Astrocyte of the hippocampus (primary cell): ENCODE measurements around the gene NOS1AP.
A peak's percentile ranks its signal among the peaks of the same experiment; 100 is the strongest.
"Not testable (repeated sequence)": the region's sequence is repeated elsewhere in the genome, so short reads cannot be mapped to it uniquely, and the experiment has no call there.

Experiments
- DNase-seq: peaks from one replicate; pipeline ENCODE4 v3.0.0; 2011; ENCODE audit warnings: low read depth, low spot score

NOS1AP gene

GRCh38 chr1:162069334-162070093 lies at the start of gene NOS1AP:
Gene NOS1AP, plus strand, starts transcription at chr1:162069691. Its CDS starts 487 bp downstream, at chr1:162070178.
- DNase-seq = peak; percentile 91

GRCh38 chr1:162020150-162020549 lies 49.3 kb upstream of the NOS1AP start:
- peak; percentile 31 for DNase-seq

GRCh38 chr1:162021124-162021523 lies 48.4 kb upstream of the NOS1AP start:
- no peak for DNase-seq

DNA sequence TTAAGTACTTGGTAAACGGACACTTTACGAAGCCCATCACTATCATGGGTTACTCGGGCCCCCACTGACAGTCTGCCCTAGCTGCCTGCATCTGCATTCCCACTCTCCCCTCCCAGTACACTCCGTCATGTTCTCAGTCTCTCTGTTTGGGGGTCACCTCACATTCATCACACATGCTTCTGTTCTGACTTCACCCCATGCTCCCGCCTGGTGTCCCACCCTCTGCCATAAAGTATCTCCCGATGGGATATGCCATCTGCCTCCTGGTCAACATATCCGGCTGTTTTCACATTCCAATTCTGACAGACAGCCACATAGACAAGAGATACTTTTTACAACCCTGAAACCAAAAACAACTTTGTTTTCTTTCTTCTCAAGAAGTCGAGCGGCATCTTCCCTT lies 46.9 kb upstream of the NOS1AP start:
- DNase-seq = no peak

DNA sequence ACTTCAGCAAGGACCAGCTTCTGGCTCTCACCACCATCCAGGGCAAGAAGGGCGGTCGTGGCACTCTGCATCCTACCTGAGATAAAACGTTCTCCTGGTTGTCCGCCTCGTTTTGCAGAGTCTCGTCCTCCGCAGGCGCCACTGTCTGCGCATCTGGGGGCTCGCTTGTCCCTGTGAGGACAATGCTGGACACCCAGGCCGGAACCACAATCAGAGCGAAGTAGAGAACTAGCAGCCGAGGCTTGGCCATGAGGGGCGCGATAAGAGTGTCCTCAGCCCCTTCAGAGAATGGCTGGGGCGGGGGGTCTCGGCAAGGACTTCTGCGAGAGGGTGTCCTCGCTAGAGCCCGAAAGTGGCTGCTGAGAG lies 46.3 kb upstream of the NOS1AP start:
- DNase-seq = no peak

DNA sequence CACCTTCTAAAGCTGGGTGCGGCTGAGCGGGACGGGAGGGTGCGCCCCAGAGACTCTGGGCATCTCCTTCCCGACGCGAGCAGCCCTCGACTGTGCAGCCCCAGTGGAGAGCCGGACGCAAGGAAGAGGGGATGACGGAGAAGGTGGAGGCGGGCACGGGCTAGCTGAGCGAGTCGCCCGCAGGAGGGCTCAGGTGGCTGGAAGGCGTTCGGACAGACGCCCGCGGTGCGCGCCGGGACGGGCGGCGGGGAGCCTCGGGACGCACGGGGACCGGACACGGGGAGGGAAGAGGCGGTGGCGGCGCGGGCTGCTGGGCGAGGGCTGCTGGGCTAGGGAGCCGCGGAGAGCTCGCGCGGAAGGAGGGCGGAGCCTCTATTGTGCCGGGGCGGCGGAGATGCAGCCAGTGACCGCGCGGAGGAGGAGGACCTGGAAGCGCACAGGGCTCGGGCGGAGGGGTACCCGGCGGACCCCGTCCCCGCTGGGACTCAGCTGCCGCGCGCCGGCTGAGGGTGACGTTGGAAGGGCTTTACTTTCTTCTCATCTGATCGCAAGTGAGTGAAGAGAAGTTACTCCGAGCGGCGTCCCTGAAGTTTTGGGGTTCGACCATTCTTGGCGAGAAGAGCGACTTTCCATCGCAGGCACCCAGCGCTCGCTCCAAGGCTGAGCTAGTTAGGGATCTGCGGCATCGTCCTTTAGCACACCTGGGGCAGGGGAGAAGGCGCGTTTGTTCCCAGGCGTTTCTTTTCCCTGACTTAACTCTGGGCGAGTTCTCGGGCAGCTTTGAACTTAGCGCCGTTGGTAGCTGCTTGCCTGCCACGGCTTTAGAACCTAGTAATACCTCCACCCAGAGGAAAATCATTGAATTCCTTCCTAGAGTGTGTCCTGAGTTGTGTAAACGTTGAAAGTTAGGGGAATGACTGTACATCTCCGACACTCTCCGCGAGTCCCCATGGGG lies 45.7 kb upstream of the NOS1AP start, which contains the start of gene OLFML2B:
Gene OLFML2B, minus strand, starts transcription at position 323 of the 955 bp plus-strand sequence. CDS start 439 bp downstream, outside the sequence.
- peak; percentile 87 for DNase-seq

DNA sequence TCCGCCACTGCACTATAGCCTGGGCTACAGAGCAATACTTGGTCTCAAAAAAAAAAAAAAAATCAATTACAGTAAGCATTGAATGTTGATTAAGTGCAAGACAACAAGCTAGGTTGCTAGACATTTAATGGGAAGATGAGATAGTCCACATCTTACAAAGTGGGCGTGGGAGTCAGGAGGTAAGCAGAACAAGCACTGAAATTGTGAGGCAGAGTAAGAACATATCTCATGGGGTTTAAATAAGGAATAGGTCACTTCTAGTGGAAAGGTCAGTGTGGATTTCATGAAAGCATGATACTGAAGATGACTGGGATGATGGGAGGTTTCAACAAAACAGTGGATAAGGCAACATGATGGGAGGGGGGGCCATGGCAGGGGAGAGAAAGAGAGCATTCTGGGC lies 44.0 kb upstream of the NOS1AP start:
- no peak for DNase-seq

- no peak for DNase-seq
These were observed 42.6 kb upstream of the NOS1AP start for GRCh38 chr1:162026881-162027280.

DNA sequence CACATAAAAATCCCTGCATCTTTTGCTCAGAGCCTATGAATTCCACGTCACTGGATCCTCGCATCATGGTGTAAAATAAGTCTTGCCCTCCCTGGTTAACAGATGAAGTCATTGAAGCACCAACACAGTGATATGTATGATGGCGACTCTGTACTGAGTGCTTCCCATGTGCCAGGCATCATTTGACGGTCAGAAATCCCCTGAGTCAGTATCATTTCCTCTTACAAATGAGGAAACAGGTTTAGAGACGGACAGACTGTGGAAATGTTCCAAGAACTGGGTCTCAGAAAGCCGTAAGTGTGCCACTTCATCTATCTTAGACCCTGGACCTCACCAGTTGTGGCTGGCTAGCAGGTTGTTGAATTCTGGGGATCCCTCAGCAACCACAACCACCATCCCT lies 40.8 kb upstream of the NOS1AP start:
- no peak for DNase-seq

DNA sequence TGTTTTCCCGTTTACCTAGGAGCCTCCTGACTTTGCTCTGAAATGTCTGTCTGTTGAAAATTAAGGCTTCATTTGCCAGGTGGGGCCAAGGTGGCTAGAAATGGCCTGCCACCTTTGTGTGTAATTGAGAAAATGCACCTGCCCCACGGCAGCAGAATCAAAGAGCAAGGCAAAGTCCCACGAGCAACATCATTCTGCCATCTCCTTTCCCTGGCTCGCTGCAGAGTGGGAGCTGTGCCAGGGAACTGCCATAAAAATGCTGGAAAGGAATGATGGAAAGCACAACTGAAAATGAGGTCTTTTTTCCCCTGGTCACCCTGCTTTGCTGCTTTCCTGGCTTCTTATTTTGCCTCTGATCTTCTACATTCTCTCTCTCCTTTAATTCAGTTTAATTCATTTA lies 40.3 kb upstream of the NOS1AP start:
- no peak for DNase-seq

DNA sequence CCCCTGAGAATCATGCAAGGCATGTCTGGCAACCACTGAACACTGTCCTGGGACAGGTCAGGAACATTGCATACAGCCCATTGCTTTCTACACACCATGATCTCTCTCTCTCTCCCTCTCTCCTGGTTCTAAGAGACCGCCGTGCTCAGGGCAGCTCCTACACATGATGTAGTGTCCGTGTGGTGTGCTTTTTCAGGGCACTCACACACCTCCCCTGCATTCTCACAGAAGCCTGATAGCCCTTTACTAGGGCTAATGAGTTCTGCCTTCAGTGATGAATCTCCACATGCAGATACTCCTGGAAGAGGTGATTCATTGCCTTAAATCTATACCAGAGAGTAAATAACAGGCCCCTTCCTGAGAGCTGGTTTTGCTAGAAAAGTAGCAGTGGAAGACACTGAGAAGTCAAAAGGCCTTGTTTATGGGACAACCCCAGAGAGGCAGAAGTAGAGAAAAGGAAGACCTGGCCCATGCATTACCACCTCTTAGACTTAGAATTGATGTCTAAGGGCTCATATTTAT lies 38.7 kb upstream of the NOS1AP start:
- no peak for DNase-seq

- no peak for DNase-seq
These were observed 36.1 kb upstream of the NOS1AP start for GRCh38 chr1:162033428-162033827.

DNA sequence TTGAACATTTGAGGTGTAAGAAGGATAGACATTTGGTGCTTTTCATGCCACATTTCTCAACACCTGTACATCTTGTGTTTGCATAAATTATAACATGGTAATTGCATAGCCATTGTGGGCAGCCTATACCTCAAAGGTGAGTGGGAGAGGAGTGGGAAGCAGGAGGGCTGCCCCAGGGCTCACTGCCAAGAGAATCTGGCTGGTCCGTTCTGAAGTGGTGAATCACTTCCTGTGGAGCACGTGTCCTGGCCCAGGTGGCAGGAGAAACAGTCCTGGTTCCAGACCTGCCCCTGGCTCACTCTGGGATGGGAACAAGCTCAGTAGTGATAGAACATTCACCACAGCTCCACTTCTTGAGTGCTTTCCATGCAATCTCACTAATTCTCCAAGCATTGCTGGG lies 34.2 kb upstream of the NOS1AP start:
- peak; percentile 29 for DNase-seq

GRCh38 chr1:162036163-162036562 lies 33.3 kb upstream of the NOS1AP start:
- no peak for DNase-seq

DNA sequence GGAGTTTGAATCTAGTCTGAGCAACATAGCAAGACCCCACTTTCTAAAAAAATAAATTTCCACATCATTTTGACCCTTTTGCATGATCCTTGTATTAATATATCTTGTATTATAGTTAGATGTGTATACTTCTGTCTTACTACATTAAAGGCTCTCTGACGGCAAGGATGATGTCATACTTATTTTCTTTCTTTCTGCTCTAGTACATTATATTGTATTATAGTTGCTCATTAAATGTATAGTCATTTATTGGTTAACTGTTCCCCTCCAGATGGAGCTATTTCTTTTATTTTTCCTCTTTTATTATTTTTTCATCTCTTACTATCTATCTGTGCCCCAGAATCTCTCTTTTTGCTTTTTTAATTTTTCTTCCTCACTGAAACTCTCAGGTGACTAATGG lies 30.9 kb upstream of the NOS1AP start:
- no peak for DNase-seq

- no peak for DNase-seq
These were observed 29.5 kb upstream of the NOS1AP start for GRCh38 chr1:162040001-162040400.

DNA sequence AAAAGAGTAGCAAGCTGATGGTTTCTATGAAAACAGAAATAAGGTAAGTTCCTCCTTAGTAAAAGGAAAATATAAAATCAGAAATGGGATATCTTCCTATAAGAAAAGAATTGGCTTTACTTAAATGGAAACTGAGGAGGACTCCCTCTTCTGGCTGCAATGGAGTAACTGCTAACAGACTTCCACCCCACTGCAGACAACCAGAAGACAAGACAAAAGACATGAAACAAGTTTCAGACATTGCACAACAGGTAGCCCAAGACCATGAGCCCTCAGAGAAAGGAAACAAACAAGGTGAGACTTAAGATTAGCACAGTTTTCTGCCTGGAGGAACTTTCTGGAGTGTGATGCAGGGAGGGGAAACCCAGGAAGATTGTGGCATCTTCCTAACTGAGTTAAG lies 28.8 kb upstream of the NOS1AP start:
- DNase-seq = no peak

DNA sequence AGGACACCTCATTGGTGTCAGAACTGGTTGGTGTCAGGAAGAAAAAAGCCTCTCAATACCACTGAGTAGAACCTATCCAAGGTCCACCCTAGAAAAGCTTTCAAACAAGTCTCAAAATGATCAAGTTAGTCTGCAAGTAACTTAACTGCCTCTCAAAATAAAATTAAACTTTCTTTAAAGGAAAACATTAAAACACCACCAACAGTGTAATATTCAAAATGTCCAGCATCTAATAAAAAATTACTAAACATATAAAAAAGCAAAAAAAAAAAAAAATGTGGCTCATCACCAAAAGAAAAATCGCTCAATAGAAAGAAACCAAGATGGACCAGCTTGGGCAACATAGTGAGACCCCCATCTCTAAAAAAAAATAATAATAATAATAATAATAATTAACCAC lies 27.1 kb upstream of the NOS1AP start:
- DNase-seq = no peak

DNA sequence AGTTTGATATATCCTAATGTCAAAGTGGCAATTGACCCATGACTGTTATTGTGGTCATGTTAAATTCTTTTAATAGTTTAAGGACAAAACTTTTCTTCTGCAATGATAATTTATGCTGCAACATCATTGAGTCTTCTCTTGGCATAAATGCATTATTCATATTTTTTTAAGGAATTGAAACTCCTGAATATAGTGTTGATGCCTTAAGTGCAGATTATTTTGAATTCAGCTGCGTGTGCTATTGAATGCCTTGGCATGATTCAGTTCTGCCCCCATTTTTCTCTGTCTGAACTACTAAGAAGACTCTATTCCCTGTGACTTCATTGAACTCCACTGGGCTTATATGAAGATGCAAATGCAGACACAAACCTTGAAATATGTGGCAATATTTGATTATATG lies 22.6 kb upstream of the NOS1AP start:
- no peak for DNase-seq

DNA sequence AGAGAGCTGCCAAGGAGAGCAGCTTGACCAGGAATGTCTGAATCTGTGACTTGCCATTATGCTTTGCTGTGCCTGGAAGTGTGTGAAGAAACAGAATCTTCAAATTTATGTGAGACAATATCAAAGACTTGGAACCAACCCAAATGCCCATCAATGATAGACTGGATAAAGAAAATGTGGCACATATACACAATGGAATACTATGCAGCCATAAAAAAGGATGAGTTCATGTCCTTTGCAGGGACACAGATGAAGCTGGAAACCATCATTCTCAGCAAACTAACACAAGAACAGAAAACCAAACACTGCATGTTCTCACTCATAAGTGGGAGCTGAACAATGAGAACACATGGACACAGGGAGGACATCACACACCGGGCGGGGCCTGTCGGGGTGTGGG lies 15.5 kb upstream of the NOS1AP start:
- DNase-seq = not testable (repeated sequence)

GRCh38 chr1:162055062-162055461 lies 14.4 kb upstream of the NOS1AP start:
- DNase-seq = peak; percentile 69

- peak; percentile 88 for DNase-seq
These were observed 13.4 kb upstream of the NOS1AP start for GRCh38 chr1:162056043-162056442.
